Pericardium fibroblast (primary cell): ENCODE data around the gene FGF18. TPM values are rescaled to one million over a fixed set of nuclear protein-coding genes. Genes with fewer than 3 reads are reported as not detected.

Experiments
- total RNA-seq: library from RNA; depleted of rRNA; stranded (reverse); fragments of >200 nt; gene quantifications from 2 replicates; pipeline ENCODE4 v1.2.3, GENCODE V29; 2015

FGF18 gene
- 0.60 TPM in 1 of 2 replicates, not detected in the other for total RNA-seq

GRCh38 chr5:171418982-171419687, at the start of gene FGF18:
Gene FGF18, plus strand, starts transcription at chr5:171419647. Its CDS starts 553 bp downstream, at chr5:171420200.

GRCh38 chr5:171387345-171387969, 32.0 kb upstream of the FGF18 start, which contains the start of gene NPM1:
Gene NPM1, plus strand, starts transcription at chr5:171387849. Its CDS starts 100 bp downstream, at chr5:171387949.

Other genes starting within 250 kb of the FGF18 start
- not detected in 2 replicates for gene TLX3, start 110.4 kb upstream of the FGF18 start, total RNA-seq
- gene NPM1, start 31.8 kb upstream of the FGF18 start, total RNA-seq, result 790 and 1,144 TPM in 2 replicates